ENCODE data around the gene NAV2. TPM values are rescaled to one million over a fixed set of nuclear protein-coding genes. Genes with fewer than 3 reads are reported as not detected.

NAV2 gene
- total RNA-seq, 1 donor from 2014 or later = 11.1 TPM

- Histone ChIP-seq H3K27me3 (ENCODE audit: control insufficient read depth, insufficient read depth, low read length) (no peaks in the 10 kb centered on the region), H3K36me3 (ENCODE audit: control insufficient read depth, insufficient read depth, low read length) (no peaks in the 10 kb centered on the region), H3K4me3 (ENCODE audit: low read depth, low read length) (no peak overlapping the region)
- DNase-seq (ENCODE audit: low read depth) = no peak
- no peak for FAIRE-seq
- TF ChIP-seq CTCF (IDR thresholded peaks at IDR 0.05; ENCODE audit: insufficient read depth, low read length, severe bottlenecking) = no peak
These were observed 205.8 kb downstream of the NAV2 start for GRCh38 chr11:19918302-19919049.

- TF ChIP-seq CTCF (IDR thresholded peaks at IDR 0.05; ENCODE audit: insufficient read depth, low read length, severe bottlenecking) = no peak
- DNase-seq (ENCODE audit: low read depth) (peak; percentile 96), FAIRE-seq (peak; percentile 75)
- Histone ChIP-seq H3K27me3 (ENCODE audit: control insufficient read depth, insufficient read depth, low read length) (no peaks in the 10 kb centered on the region), H3K36me3 (ENCODE audit: control insufficient read depth, insufficient read depth, low read length) (no peaks in the 10 kb centered on the region), H3K4me3 (ENCODE audit: low read depth, low read length) (no peak overlapping the region)
These were observed 206.5 kb downstream of the NAV2 start for GRCh38 chr11:19919050-19919561.

- no peaks in the 10 kb centered on the region for H3K36me3 ChIP-seq (ENCODE audit: control insufficient read depth, insufficient read depth, low read length)
- no peaks in the 10 kb centered on the region for H3K27me3 ChIP-seq (ENCODE audit: control insufficient read depth, insufficient read depth, low read length)
- DNase-seq (ENCODE audit: low read depth) = no peak
- no peak for FAIRE-seq
- no peak for TF ChIP-seq CTCF (IDR thresholded peaks at IDR 0.05; ENCODE audit: insufficient read depth, low read length, severe bottlenecking)
- no peak overlapping the region for H3K4me3 ChIP-seq (ENCODE audit: low read depth, low read length)
These were observed 208.3 kb downstream of the NAV2 start for GRCh38 chr11:19920982-19921381.

GRCh38 chr11:19921976-19922688, 209.5 kb downstream of the NAV2 start:
- no peak for DNase-seq (ENCODE audit: low read depth)

GRCh38 chr11:19922689-19923035, 210.0 kb downstream of the NAV2 start:
- DNase-seq (ENCODE audit: low read depth) (no peak), FAIRE-seq (no peak)
- no peaks in the 10 kb centered on the region for H3K36me3 ChIP-seq (ENCODE audit: control insufficient read depth, insufficient read depth, low read length)
- no peaks in the 10 kb centered on the region for H3K27me3 ChIP-seq (ENCODE audit: control insufficient read depth, insufficient read depth, low read length)
- no peak overlapping the region for H3K4me3 ChIP-seq (ENCODE audit: low read depth, low read length)
- TF ChIP-seq CTCF (IDR thresholded peaks at IDR 0.05; ENCODE audit: insufficient read depth, low read length, severe bottlenecking) = no peak

More at GRCh38 chr11:19921976-19922688, 209.5 kb downstream of the NAV2 start:
- Histone ChIP-seq H3K4me3 (ENCODE audit: low read depth, low read length) (no peak overlapping the region), H3K36me3 (ENCODE audit: control insufficient read depth, insufficient read depth, low read length) (no peaks in the 10 kb centered on the region), H3K27me3 (ENCODE audit: control insufficient read depth, insufficient read depth, low read length) (no peaks in the 10 kb centered on the region)
- no peak for TF ChIP-seq CTCF (IDR thresholded peaks at IDR 0.05; ENCODE audit: insufficient read depth, low read length, severe bottlenecking)
- no peak for FAIRE-seq

Data from bronchial epithelial cell (primary cell).